Measurements from ENCODE around the gene KIF1B. TPM values are rescaled to one million over a fixed set of nuclear protein-coding genes. Genes with fewer than 3 reads are reported as not detected.
"Not testable (repeated sequence)": the region's sequence is repeated elsewhere in the genome, so short reads cannot be mapped to it uniquely, and the experiment has no call there.

The KIF1B gene
- total and polyA plus RNA-seq, 9 of the 15 experiments (the other 6 are each of a cell fraction or from before 2014, with no cell fraction given), result 2.8 to 19.8 (median 11.9) TPM

GRCh38 chr1:10377365-10378029, 167.1 kb downstream of the KIF1B start (continued):
- TF ChIP-seq REST (IDR thresholded peaks at IDR 0.05; ENCODE audit: borderline replicate concordance) (peak; percentile 91), TOE1 (IDR thresholded peaks at IDR 0.05; ENCODE audit: borderline replicate concordance) (peak; percentile 65; the same call in 1 of the 2 replicates), L3MBTL2 (IDR thresholded peaks at IDR 0.05) (peak; percentile 27; the same call in 1 of the 2 replicates), TBP (optimal IDR thresholded peaks at IDR 0.05; ENCODE audit: low read depth, low read length) (peak; percentile 52), SPI1 (IDR thresholded peaks at IDR 0.05; ENCODE audit: borderline replicate concordance, low read depth, low read length) (peak; percentile 79), NBN (IDR thresholded peaks at IDR 0.05; ENCODE audit: low read depth) (0 out of 2 replicates have a peak, but pooled peaks have one; percentile 45), FOXK2 (conservative IDR thresholded peaks at IDR 0.05 in 1 of 2, IDR thresholded peaks at IDR 0.05 in 1 of 2; ENCODE audit: low read depth in 2 of 2) (peak; percentile 18 to 28; a peak in 2 of 4 replicates), CC2D1A (IDR thresholded peaks at IDR 0.05) (peak; percentile 59; the same call in 1 of the 2 replicates), CREM (IDR thresholded peaks at IDR 0.05; ENCODE audit: low read depth) (peak; percentile 55; the same call in 1 of the 2 replicates), NFE2L1 (tag; IDR thresholded peaks at IDR 0.05; ENCODE audit: borderline replicate concordance, low read depth) (peak; percentile 31; the same call in 1 of the 2 replicates), ATF3 (IDR thresholded peaks at IDR 0.05) (peak; percentile 34; the same call in 1 of the 2 replicates), RAD21 (CRISPR knock-in tag; conservative IDR thresholded peaks at IDR 0.05 in 1 of 2, IDR thresholded peaks at IDR 0.05 in 1 of 2) (peak; percentile 92 to 97), ADNP (tag; IDR thresholded peaks at IDR 0.05) (peak; percentile 69; the same call in 1 of the 2 replicates), EP400 (IDR thresholded peaks at IDR 0.05) (0 out of 2 replicates have a peak, but pooled peaks have one; percentile 18), SMARCA5 (IDR thresholded peaks at IDR 0.05) (peak; percentile 76; the same call in 1 of the 2 replicates), ATF7 (IDR thresholded peaks at IDR 0.05) (peak; percentile 66)
- not testable (repeated sequence) for TF ChIP-seq REST (CRISPR knock-in tag; IDR thresholded peaks at IDR 0.05; ENCODE audit: low read depth); TOE1 (CRISPR knock-in tag; IDR thresholded peaks at IDR 0.05; ENCODE audit: borderline replicate concordance, low read depth); ATF3 (CRISPR knock-in tag; conservative IDR thresholded peaks at IDR 0.05)
